WTC11 (cell line): ENCODE measurements around the gene INCENP. TPM values are rescaled to one million over a fixed set of nuclear protein-coding genes. Genes with fewer than 3 reads are reported as not detected.

ENCODE experiments used
- ATAC-seq: fragments of 200-7000 bp; cut with Tn5 transposase; 2 replicates; pipeline ENCODE4 v1.10.0; 2021; ENCODE audit warnings: mild to moderate bottlenecking, moderate library complexity
- CTCF ChIA-PET: fragments of 300-600 bp; sonication (Branson Sonifier 250); formaldehyde crosslinking; loops from one replicate; lab custom pipeline; 2021; ENCODE audit warnings: antibody characterized with exemption; lab: Charles Lee
- POLR2A ChIA-PET: fragments of 350-600 bp; sonication (Branson Sonifier 250); formaldehyde crosslinking; loops from one replicate; lab custom pipeline; 2021; ENCODE audit warnings: antibody characterized with exemption; lab: Charles Lee
- DNase-seq: peaks from one replicate; pipeline ENCODE4 v3.0.0; 2021; ENCODE audit warnings: low spot score
- H3K27ac Mint-ChIP-seq: 2 replicates; pipeline ENCODE4 v1.8.0; 2021; ENCODE audit warnings: mixed read lengths
- H3K27me3 Mint-ChIP-seq: 2 replicates; pipeline ENCODE4 v1.8.0; 2021; ENCODE audit warnings: low read depth, mild to moderate bottlenecking, moderate library complexity, mixed read lengths
- H3K36me3 Mint-ChIP-seq: 2 replicates; pipeline ENCODE4 v1.8.0; 2021; ENCODE audit warnings: mixed read lengths
- H3K4me1 Mint-ChIP-seq: 2 replicates; pipeline ENCODE4 v1.8.0; 2022; ENCODE audit warnings: mixed read lengths
- H3K4me3 Mint-ChIP-seq: 2 replicates; pipeline ENCODE4 v1.8.0; 2021; ENCODE audit warnings: mild to moderate bottlenecking, moderate library complexity, mixed read lengths
- H3K9me3 Mint-ChIP-seq: 2 replicates; pipeline ENCODE4 v1.8.0; 2021; ENCODE audit warnings: mixed read lengths
- CBFB ChIP-seq: sonication (generic); formaldehyde crosslinking; IDR thresholded peaks from 2 replicates; pipeline ENCODE4 v1.8.1; 2022; ENCODE audit warnings: mild to moderate bottlenecking, low read depth, missing genetic modification reagents
- ELF4 ChIP-seq: sonication (generic); formaldehyde crosslinking; IDR thresholded peaks from 2 replicates; pipeline ENCODE4 v1.8.1; 2022; ENCODE audit warnings: low read depth, mild to moderate bottlenecking, moderate library complexity, missing genetic modification reagents
- KAT7 ChIP-seq: sonication (generic); formaldehyde crosslinking; IDR thresholded peaks from 2 replicates; pipeline ENCODE4 v1.8.1; 2023; ENCODE audit warnings: missing genetic modification reagents, mild to moderate bottlenecking, borderline replicate concordance
- NR1H2 ChIP-seq: sonication (generic); formaldehyde crosslinking; IDR thresholded peaks from 2 replicates; pipeline ENCODE4 v1.9.0; 2021; ENCODE audit warnings: mild to moderate bottlenecking, moderate library complexity, missing genetic modification reagents
- OVOL2 ChIP-seq: fragments of 250-450 bp; sonication (Bioruptor Pico); IDR thresholded peaks from 2 replicates; pipeline ENCODE4 v1.9.0; 2021; ENCODE audit warnings: mild to moderate bottlenecking, borderline replicate concordance
- PREB ChIP-seq: sonication (generic); formaldehyde crosslinking; IDR thresholded peaks from 2 replicates; pipeline ENCODE4 v1.8.1; 2022; ENCODE audit warnings: mild to moderate bottlenecking, missing genetic modification reagents, moderate library complexity, borderline replicate concordance
- STAT6 ChIP-seq: sonication (generic); formaldehyde crosslinking; conservative IDR thresholded peaks from 2 replicates; pipeline ENCODE4 v1.8.1; 2023; ENCODE audit warnings: mild to moderate bottlenecking, low read depth, missing genetic modification reagents, moderate library complexity
- TCF7 ChIP-seq: sonication (generic); formaldehyde crosslinking; IDR thresholded peaks from 2 replicates; pipeline ENCODE4 v1.8.0; 2022; ENCODE audit warnings: mild to moderate bottlenecking, low read depth, missing genetic modification reagents, moderate library complexity
- USF1 ChIP-seq: sonication (generic); formaldehyde crosslinking; IDR thresholded peaks from 2 replicates; pipeline ENCODE4 v1.8.0; 2022; ENCODE audit warnings: mild to moderate bottlenecking, missing genetic modification reagents
- ZNF232 ChIP-seq: sonication (generic); formaldehyde crosslinking; IDR thresholded peaks from 2 replicates; pipeline ENCODE4 v1.8.0; 2022; ENCODE audit warnings: mild to moderate bottlenecking, missing genetic modification reagents
- ZNF263 ChIP-seq: sonication (generic); formaldehyde crosslinking; IDR thresholded peaks from 2 replicates; pipeline ENCODE4 v1.8.1; 2022; ENCODE audit warnings: low read depth, mild to moderate bottlenecking, moderate library complexity, missing genetic modification reagents
- total RNA-seq: library from RNA; stranded (reverse); gene quantifications from 3 replicates; pipeline ENCODE4 v1.2.3, GENCODE V29; 2021
- TF ChIP-seq, protein P1 (sequence below): sonication (generic); formaldehyde crosslinking; IDR thresholded peaks from 2 replicates; pipeline ENCODE4 v1.8.0; 2022; ENCODE audit warnings: missing genetic modification reagents
- TF ChIP-seq, protein P2 (sequence below): fragments of 250-450 bp; sonication (Bioruptor Pico); IDR thresholded peaks from 2 replicates; pipeline ENCODE4 v1.9.0; 2021; ENCODE audit warnings: mild to moderate bottlenecking, borderline replicate concordance
- TF ChIP-seq, protein P3 (sequence below): fragments of 250-450 bp; sonication (Bioruptor Pico); IDR thresholded peaks from 2 replicates; pipeline ENCODE4 v2.1.2; 2022; ENCODE audit warnings: mild to moderate bottlenecking, moderate library complexity
- TF ChIP-seq, protein P4 (sequence below): sonication (generic); formaldehyde crosslinking; IDR thresholded peaks from 2 replicates; pipeline ENCODE4 v1.8.1; 2022; ENCODE audit warnings: low read depth, missing genetic modification reagents, borderline replicate concordance
- TF ChIP-seq, protein P5 (sequence below): sonication (generic); formaldehyde crosslinking; IDR thresholded peaks from 2 replicates; pipeline ENCODE4 v1.8.1; 2022; ENCODE audit warnings: mild to moderate bottlenecking, moderate library complexity, missing genetic modification reagents

The INCENP gene
- total RNA-seq, 1 experiment from 2014 or later = 158 TPM

DNA sequence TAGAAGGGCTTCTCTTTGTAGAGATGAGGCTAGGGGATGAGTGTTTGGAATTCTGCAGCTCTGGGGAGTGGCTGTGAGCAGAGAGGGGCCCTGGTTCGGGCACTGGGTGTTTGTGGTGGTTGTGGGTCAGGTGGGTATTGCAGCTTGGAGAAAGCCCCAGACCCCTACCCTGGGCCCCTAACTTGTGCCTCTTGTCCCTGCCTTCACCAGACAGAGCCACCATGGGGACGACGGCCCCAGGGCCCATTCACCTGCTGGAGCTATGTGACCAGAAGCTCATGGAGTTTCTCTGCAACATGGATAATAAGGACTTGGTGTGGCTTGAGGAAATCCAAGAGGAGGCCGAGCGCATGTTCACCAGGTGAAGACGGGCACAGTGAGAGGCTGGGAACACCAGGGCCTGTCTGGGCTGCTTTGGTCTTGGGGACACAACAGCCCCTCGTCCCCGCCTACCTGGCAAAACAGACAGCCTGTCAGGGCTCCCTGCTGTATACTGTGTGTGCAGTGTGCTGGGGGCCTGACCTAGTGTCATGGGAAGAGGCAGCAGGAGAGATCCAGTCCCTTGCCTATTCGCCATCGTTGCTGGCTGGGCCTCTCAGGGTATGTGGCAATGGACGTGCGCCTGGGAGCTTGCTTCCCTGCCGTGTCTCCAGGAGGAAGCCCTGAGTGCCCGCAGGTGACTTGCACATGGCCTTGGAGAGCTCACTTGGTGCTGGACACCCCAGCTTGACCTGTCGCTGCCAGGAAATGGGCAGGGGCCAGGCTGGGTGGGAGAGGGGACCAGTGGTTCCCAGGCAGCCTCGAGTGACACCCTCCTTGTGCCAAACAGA is 4.3 kb downstream of the INCENP start:
- ChIA-PET CTCF (no interaction called here), POLR2A (no interaction called here)
- Mint-ChIP-seq H3K27ac (no peak overlapping the region), H3K36me3 (peaks cover 47% of the 10 kb centered on the region), H3K4me1 (peaks cover 23% of the 10 kb centered on the region), H3K27me3 (no peaks in the 10 kb centered on the region), H3K4me3 (no peak overlapping the region), H3K9me3 (no peaks in the 10 kb centered on the region)
- ATAC-seq = no peak
- no peak for TF ChIP-seq ZNF263 (CRISPR knock-in tag)
- TF ChIP-seq, protein P1, sequence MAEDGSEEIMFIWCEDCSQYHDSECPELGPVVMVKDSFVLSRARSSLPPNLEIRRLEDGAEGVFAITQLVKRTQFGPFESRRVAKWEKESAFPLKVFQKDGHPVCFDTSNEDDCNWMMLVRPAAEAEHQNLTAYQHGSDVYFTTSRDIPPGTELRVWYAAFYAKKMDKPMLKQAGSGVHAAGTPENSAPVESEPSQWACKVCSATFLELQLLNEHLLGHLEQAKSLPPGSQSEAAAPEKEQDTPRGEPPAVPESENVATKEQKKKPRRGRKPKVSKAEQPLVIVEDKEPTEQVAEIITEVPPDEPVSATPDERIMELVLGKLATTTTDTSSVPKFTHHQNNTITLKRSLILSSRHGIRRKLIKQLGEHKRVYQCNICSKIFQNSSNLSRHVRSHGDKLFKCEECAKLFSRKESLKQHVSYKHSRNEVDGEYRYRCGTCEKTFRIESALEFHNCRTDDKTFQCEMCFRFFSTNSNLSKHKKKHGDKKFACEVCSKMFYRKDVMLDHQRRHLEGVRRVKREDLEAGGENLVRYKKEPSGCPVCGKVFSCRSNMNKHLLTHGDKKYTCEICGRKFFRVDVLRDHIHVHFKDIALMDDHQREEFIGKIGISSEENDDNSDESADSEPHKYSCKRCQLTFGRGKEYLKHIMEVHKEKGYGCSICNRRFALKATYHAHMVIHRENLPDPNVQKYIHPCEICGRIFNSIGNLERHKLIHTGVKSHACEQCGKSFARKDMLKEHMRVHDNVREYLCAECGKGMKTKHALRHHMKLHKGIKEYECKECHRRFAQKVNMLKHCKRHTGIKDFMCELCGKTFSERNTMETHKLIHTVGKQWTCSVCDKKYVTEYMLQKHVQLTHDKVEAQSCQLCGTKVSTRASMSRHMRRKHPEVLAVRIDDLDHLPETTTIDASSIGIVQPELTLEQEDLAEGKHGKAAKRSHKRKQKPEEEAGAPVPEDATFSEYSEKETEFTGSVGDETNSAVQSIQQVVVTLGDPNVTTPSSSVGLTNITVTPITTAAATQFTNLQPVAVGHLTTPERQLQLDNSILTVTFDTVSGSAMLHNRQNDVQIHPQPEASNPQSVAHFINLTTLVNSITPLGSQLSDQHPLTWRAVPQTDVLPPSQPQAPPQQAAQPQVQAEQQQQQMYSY (CRISPR knock-in tag) = no peak
- no peak for TF ChIP-seq NR1H2 (CRISPR knock-in tag)
- TF ChIP-seq OVOL2 (CRISPR knock-in tag) = no peak
- no peak for TF ChIP-seq USF1
- no peak for TF ChIP-seq TCF7
- TF ChIP-seq ZNF232 (CRISPR knock-in tag) = no peak
- TF ChIP-seq KAT7 (CRISPR knock-in tag) = no peak
- no peak for DNase-seq

DNA sequence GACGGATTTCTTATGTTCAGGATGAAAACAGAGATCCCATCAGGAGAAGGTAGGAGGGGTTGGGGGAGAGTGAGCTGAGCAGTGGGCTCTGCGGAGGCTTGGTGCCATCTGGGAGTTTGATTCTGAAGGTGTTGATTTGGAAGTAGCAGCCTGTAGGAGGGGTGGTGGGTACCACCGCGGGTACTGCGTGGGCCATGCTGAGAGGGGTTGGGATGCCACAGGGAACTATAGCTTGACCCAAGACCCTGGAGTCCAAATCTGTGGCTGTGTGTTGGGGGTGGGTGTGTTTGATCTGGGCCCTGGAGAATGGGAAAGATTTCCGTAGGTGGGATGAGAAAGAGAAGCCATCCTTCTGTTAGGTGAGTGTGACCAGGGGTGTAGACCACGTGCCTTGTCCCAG is 5.0 kb downstream of the INCENP start:
- H3K4me3 Mint-ChIP-seq = no peak overlapping the region
- DNase-seq (no peak), ATAC-seq (no peak)
- POLR2A ChIA-PET = no interaction called here
- peaks cover 20% of the 10 kb centered on the region for H3K4me1 Mint-ChIP-seq
- CTCF ChIA-PET = no interaction called here
- peaks cover 47% of the 10 kb centered on the region for H3K36me3 Mint-ChIP-seq
- no peaks in the 10 kb centered on the region for H3K27me3 Mint-ChIP-seq
- H3K9me3 Mint-ChIP-seq = no peaks in the 10 kb centered on the region
- H3K27ac Mint-ChIP-seq = no peak overlapping the region
- TF ChIP-seq, protein P2, sequence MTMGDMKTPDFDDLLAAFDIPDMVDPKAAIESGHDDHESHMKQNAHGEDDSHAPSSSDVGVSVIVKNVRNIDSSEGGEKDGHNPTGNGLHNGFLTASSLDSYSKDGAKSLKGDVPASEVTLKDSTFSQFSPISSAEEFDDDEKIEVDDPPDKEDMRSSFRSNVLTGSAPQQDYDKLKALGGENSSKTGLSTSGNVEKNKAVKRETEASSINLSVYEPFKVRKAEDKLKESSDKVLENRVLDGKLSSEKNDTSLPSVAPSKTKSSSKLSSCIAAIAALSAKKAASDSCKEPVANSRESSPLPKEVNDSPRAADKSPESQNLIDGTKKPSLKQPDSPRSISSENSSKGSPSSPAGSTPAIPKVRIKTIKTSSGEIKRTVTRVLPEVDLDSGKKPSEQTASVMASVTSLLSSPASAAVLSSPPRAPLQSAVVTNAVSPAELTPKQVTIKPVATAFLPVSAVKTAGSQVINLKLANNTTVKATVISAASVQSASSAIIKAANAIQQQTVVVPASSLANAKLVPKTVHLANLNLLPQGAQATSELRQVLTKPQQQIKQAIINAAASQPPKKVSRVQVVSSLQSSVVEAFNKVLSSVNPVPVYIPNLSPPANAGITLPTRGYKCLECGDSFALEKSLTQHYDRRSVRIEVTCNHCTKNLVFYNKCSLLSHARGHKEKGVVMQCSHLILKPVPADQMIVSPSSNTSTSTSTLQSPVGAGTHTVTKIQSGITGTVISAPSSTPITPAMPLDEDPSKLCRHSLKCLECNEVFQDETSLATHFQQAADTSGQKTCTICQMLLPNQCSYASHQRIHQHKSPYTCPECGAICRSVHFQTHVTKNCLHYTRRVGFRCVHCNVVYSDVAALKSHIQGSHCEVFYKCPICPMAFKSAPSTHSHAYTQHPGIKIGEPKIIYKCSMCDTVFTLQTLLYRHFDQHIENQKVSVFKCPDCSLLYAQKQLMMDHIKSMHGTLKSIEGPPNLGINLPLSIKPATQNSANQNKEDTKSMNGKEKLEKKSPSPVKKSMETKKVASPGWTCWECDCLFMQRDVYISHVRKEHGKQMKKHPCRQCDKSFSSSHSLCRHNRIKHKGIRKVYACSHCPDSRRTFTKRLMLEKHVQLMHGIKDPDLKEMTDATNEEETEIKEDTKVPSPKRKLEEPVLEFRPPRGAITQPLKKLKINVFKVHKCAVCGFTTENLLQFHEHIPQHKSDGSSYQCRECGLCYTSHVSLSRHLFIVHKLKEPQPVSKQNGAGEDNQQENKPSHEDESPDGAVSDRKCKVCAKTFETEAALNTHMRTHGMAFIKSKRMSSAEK (CRISPR knock-in tag) = no peak
- TF ChIP-seq, protein P3, sequence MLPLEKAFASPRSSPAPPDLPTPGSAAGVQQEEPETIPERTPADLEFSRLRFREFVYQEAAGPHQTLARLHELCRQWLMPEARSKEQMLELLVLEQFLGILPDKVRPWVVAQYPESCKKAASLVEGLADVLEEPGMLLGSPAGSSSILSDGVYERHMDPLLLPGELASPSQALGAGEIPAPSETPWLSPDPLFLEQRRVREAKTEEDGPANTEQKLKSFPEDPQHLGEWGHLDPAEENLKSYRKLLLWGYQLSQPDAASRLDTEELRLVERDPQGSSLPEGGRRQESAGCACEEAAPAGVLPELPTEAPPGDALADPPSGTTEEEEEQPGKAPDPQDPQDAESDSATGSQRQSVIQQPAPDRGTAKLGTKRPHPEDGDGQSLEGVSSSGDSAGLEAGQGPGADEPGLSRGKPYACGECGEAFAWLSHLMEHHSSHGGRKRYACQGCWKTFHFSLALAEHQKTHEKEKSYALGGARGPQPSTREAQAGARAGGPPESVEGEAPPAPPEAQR (CRISPR knock-in tag) = no peak
- no peak for TF ChIP-seq TCF7
- TF ChIP-seq PREB (CRISPR knock-in tag) = no peak
- TF ChIP-seq, protein P4, sequence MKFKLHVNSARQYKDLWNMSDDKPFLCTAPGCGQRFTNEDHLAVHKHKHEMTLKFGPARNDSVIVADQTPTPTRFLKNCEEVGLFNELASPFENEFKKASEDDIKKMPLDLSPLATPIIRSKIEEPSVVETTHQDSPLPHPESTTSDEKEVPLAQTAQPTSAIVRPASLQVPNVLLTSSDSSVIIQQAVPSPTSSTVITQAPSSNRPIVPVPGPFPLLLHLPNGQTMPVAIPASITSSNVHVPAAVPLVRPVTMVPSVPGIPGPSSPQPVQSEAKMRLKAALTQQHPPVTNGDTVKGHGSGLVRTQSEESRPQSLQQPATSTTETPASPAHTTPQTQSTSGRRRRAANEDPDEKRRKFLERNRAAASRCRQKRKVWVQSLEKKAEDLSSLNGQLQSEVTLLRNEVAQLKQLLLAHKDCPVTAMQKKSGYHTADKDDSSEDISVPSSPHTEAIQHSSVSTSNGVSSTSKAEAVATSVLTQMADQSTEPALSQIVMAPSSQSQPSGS = no peak
- TF ChIP-seq, protein P5, sequence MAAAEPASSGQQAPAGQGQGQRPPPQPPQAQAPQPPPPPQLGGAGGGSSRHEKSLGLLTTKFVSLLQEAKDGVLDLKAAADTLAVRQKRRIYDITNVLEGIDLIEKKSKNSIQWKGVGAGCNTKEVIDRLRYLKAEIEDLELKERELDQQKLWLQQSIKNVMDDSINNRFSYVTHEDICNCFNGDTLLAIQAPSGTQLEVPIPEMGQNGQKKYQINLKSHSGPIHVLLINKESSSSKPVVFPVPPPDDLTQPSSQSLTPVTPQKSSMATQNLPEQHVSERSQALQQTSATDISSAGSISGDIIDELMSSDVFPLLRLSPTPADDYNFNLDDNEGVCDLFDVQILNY (CRISPR knock-in tag) = no peak
- TF ChIP-seq STAT6 (CRISPR knock-in tag) = no peak
- no peak for TF ChIP-seq CBFB (CRISPR knock-in tag)
- TF ChIP-seq ELF4 = no peak
